GM10847 (cell line): Measurements from ENCODE around the gene RAD50.

ENCODE experiments used
- POLR2A ChIP-seq: IDR thresholded peaks from 2 replicates; pipeline ENCODE4 v1.6.1; 2011; ENCODE audit not compliant: insufficient read length; ENCODE audit errors: extremely low read depth

Gene RAD50

DNA sequence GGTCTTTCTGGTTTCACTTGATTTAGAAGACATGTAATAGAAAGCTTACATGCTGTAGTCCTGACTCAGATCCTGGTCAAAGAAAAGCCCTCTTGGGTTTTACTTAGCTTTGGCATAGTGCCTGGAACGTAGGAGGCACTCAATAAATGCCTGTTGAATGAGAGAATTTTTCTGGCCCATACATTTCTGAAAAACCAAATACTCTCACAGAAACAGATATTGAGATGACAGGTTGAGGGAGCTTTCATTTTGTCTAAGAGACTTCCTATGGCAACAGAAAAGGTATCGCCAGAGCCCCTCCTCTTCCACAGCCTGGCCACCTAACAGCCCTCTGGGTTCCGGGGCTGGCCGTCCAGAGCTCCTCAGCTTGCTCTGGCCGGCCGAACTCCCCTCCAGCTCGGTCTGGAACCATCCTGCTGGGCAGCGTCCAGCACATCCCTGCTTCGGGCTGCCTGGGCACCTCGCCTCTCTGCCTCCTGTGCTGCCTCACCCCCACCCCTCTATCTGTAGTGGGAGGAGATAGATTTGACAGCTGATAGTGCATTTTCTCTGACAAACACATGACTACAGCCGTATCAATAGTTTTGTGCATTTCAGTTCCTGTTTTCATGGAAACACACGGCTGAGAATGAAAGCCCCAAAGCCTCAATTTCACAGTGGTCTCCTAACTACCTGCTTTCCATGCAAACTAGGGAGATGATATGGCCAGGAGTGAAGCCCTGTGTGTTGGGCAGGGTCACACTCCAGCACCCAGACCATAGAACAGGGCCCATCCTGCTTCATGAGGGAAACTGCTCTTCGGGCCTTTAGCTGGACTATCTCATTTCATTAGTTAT is 118.1 kb downstream of the RAD50 start:
- no peak for TF ChIP-seq POLR2A

DNA sequence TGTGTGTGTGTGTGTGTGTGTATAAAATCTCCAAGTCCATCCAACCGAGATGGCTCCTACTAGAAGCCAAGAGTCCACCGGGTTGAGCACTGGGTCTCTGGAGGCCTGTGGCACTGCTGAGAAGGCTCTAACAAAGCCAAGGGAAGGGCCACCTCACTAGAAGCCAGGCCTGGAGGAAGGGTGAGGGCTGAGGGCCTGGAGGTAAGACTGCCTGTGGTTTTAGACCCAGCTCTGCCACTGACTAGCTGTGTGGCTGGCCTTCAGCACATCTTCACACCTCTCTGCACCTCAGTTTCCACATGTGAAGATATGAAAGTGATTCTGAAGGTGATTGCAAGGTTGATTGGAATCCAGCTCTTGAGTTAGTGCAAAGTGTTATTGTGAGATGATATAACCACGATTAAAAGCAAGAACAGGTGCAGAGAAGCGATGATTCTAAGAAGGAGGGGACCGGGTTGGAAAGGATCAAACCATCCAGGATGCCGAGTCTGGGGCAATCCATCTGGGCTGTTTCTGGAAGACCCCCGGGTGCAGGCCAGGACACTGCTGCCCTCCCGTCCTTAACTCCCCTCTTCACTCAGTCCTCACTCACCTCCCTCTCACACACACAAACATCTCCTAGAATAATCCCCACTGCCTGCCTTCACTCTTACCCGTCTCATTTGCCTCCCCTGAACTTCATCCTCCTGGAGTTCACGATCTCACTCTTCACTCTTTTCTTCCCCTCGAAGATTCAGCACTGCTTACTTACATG is 119.3 kb downstream of the RAD50 start:
- TF ChIP-seq POLR2A: no peak

GRCh38 chr5:132677191-132677590 is 120.4 kb downstream of the RAD50 start:
- no peak for TF ChIP-seq POLR2A

DNA sequence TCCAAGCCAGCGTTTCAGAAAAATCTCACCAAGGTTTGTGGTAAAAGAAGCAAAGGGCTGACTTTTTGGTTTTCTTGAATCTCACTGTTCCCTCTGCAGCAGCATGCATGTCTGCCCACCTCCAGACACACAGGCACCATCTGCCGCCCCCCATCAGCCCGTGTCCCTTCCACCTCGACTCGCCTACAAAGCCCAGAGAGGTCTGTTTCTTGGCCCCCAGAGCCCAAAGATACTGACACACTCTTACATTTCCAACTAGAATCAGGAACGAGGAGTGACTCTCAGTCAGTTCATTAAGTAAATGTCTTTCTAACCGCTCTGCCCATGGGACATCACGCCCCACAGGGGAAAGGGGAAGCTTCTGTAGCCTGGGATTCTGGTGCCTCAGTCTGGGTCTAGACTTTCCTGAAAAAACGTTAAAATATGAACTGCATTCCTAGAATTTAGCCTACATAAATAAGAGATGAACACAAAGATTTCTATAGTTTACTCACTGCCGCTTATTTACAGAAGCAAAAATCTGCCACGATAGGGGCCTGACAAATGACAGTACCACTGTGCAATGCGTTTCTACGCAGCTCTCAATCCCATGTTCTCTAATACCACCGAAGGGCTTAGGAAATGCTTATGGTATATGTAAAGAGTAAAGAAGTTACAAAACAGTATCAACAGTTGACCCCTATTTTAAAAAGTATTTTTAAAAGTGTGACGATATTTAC is 121.1 kb downstream of the RAD50 start:
- no peak for TF ChIP-seq POLR2A

DNA sequence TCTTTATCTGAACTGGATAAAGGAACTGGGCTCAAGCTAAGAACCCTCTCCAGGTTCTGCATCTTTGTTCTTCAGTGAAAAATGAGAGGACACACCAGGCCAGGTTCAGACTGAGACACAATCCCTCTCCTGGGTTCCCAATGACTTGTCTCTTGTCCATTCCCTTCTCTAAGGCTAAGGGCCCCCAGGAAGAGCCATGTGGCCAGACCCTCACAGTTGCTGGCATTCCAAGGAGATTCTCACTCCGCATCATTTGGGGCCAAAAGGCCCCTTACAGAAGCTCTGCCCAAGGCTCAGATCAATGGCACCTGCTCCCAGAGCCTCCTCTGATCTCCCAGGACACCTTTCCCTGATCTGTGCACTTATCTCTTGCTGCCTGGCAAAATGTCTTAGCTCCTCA is 122.0 kb downstream of the RAD50 start:
- no peak for TF ChIP-seq POLR2A

- TF ChIP-seq POLR2A: no peak
These were observed 122.4 kb downstream of the RAD50 start for GRCh38 chr5:132679166-132679565.

GRCh38 chr5:132679717-132680380 is 123.1 kb downstream of the RAD50 start:
- TF ChIP-seq POLR2A: no peak

- TF ChIP-seq POLR2A: no peak
These were observed 124.2 kb downstream of the RAD50 start for GRCh38 chr5:132680780-132681475.

- no peak for TF ChIP-seq POLR2A
These were observed 124.7 kb downstream of the RAD50 start for GRCh38 chr5:132681476-132681831.

GRCh38 chr5:132681983-132682382 is 125.2 kb downstream of the RAD50 start:
- no peak for TF ChIP-seq POLR2A

- no peak for TF ChIP-seq POLR2A
These were observed 127.7 kb downstream of the RAD50 start for GRCh38 chr5:132684491-132684890.

DNA sequence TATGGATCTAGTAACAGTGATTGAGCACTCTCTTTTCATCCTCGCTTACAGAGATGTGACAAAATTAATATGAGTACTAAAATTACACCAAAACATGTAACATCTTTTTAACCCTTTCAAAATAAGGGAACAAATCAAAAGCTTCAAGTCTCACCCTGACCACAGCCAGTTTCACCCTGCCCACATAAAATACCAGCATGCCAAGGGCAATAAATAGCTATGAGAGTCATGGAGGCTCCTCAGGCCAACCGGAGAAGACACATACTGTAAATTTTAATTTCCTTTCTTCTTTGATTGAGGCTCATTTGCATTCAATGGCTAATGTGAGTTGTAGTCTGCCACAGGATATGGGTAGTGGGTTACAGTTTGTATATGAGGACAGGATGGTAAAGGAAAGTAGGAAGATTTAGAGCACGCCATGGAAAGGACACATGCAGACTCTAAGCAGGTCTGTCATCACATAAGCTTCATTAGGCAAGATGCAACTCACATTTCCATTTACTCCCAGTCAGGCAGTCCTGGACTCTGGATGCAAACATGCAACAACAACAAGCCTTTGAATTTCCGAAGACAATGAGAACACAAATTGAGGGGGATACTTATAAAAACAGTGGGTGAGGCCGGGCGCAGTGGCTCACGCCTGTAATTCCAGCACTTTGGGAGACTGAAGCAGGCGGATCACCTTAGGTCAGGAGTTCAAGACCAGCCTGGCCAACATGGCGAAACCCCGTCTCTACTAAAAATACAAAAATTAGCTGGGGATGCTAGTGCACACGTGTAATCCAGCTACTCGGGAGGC is 128.3 kb downstream of the RAD50 start:
- no peak for TF ChIP-seq POLR2A

DNA sequence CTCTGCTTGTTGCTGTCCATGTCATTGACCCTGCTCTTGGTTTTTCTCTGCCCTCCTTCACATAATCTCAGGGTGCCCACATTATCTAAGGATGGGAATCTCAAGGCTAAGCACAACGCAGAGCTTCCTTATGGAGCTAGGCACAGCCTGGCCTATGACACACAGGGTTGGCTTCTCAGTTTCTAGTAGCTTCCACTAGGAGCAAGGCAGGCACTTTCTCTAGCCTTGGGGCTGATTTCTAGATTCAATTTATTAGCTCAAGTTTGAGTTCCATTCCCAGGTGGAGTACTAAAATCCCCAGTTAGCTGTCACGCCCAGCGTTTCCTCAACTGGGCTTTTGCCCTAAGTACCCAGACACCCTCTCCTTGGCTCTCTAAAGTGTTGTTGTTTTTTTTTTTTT is 129.4 kb downstream of the RAD50 start:
- no peak for TF ChIP-seq POLR2A

GRCh38 chr5:132687995-132688394 is 131.2 kb downstream of the RAD50 start:
- TF ChIP-seq POLR2A: no peak
